GM23338 (cell line): Measurements from ENCODE around the gene CIPC. TPM values are rescaled to one million over a fixed set of nuclear protein-coding genes. Genes with fewer than 3 reads are reported as not detected.
A peak's percentile ranks its signal among the peaks of the same experiment; 100 is the strongest.

Source experiments
- ATAC-seq: fragments of 200-7000 bp; cut with Tn5 transposase; 3 replicates; pipeline ENCODE4 v1.9.1; 2020
- DNase-seq: peaks from one replicate; pipeline ENCODE4 v3.0.0-alpha.2; 2015; ENCODE audit warnings: low spot score
- H2AFZ ChIP-seq: fragments of 200-600 bp; sonication (generic); 2 replicates; pipeline ENCODE4 v1.8.0; 2016; ENCODE audit warnings: antibody characterized with exemption, mild to moderate bottlenecking, moderate library complexity
- H3F3A ChIP-seq: fragments of 200-600 bp; sonication (generic); replicated peaks from 2 replicates; pipeline ENCODE4 v1.8.0; 2017; ENCODE audit warnings: antibody characterized with exemption, mixed run types, low read depth
- H3K27ac ChIP-seq: fragments of 200-600 bp; sonication (generic); 2 replicates; pipeline ENCODE4 v1.6.1; 2016; ENCODE audit warnings: low read depth
- H3K27me3 ChIP-seq: fragments of 200-600 bp; sonication (generic); 2 replicates; pipeline ENCODE4 v1.8.0; 2016; ENCODE audit warnings: mild to moderate bottlenecking, mixed run types, moderate library complexity; ENCODE audit not compliant: insufficient read depth
- H3K36me3 ChIP-seq: fragments of 200-600 bp; sonication (generic); 2 replicates; pipeline ENCODE4 v1.8.0; 2016; ENCODE audit warnings: mild to moderate bottlenecking; ENCODE audit not compliant: insufficient read depth
- H3K4me1 ChIP-seq: fragments of 200-600 bp; sonication (generic); 2 replicates; pipeline ENCODE4 v1.8.0; 2016; ENCODE audit warnings: mild to moderate bottlenecking, moderate library complexity; ENCODE audit not compliant: insufficient read depth
- H3K4me2 ChIP-seq: fragments of 200-600 bp; sonication (generic); 2 replicates; pipeline ENCODE4 v1.7.1; 2017; ENCODE audit warnings: mixed run types
- H3K4me3 ChIP-seq: fragments of 200-600 bp; sonication (generic); 2 replicates; pipeline ENCODE4 v1.6.1; 2016; ENCODE audit warnings: mixed run types
- H3K79me2 ChIP-seq: fragments of 200-600 bp; sonication (generic); replicated peaks from 2 replicates; pipeline ENCODE4 v1.8.0; 2017; ENCODE audit warnings: mild to moderate bottlenecking; ENCODE audit not compliant: insufficient read depth
- H3K9me2 ChIP-seq: fragments of 200-600 bp; sonication (generic); 2 replicates; pipeline ENCODE4 v1.8.0; 2017; ENCODE audit not compliant: insufficient read depth
- H4K20me1 ChIP-seq: fragments of 200-600 bp; sonication (generic); replicated peaks from 2 replicates; pipeline ENCODE4 v1.8.0; 2017; ENCODE audit warnings: mild to moderate bottlenecking; ENCODE audit not compliant: insufficient read depth
- H3K27ac Mint-ChIP-seq: 2 replicates; pipeline ENCODE4 v1.8.0; 2020; ENCODE audit warnings: inconsistent platforms, mild to moderate bottlenecking, moderate library complexity, mixed read lengths
- H3K27me3 Mint-ChIP-seq: 3 replicates; pipeline ENCODE4 v1.8.0; 2022; ENCODE audit warnings: low read depth, mild to moderate bottlenecking, moderate library complexity, mixed read lengths, inconsistent platforms; ENCODE audit not compliant: insufficient read depth, poor library complexity
- H3K36me3 Mint-ChIP-seq: 3 replicates; pipeline ENCODE4 v1.8.0; 2021; ENCODE audit warnings: low read depth, mild to moderate bottlenecking, inconsistent platforms, moderate library complexity, mixed read lengths
- H3K4me1 Mint-ChIP-seq: 3 replicates; pipeline ENCODE4 v1.8.0; 2020; ENCODE audit warnings: mild to moderate bottlenecking, inconsistent platforms, mixed read lengths
- H3K4me3 Mint-ChIP-seq: 3 replicates; pipeline ENCODE4 v1.8.0; 2021; ENCODE audit warnings: moderate library complexity, mild to moderate bottlenecking, inconsistent platforms, mixed read lengths
- H3K9me3 Mint-ChIP-seq: 3 replicates; pipeline ENCODE4 v1.8.0; 2020; ENCODE audit warnings: moderate library complexity, mild to moderate bottlenecking, inconsistent platforms, mixed read lengths
- CREB1 ChIP-seq: fragments of 250-450 bp; sonication (Bioruptor Pico); IDR thresholded peaks from 2 replicates; pipeline ENCODE4 v1.5.0; 2020; ENCODE audit warnings: low read depth, mild to moderate bottlenecking, moderate library complexity
- CTCF ChIP-seq, 2 experiments: fragments of 200-600 bp in 1 of 2; sonication (generic) in 1 of 2; conservative IDR thresholded peaks; 2 replicates each; pipeline versions ENCODE4 v1.5.1 to v1.6.1; 2016 to 2017; ENCODE audit warnings: antibody characterized with exemption in 2 of 2, low read depth in 2 of 2, mild to moderate bottlenecking in 2 of 2, moderate library complexity in 1 of 2
- ETS1 ChIP-seq: IDR thresholded peaks from 2 replicates; pipeline ENCODE4 v1.6.1; 2016; ENCODE audit warnings: antibody characterized with exemption
- NANOG ChIP-seq: IDR thresholded peaks from 2 replicates; pipeline ENCODE4 v1.6.1; 2016; ENCODE audit warnings: antibody characterized with exemption, borderline replicate concordance
- REST ChIP-seq: IDR thresholded peaks from one replicate; pipeline ENCODE4 v1.6.1; 2018; ENCODE audit warnings: antibody characterized with exemption; ENCODE audit not compliant: unreplicated experiment
- ZNF114 ChIP-seq: fragments of 250-450 bp; sonication (Bioruptor Pico); IDR thresholded peaks from 2 replicates; pipeline ENCODE4 v1.5.0; 2020; ENCODE audit warnings: mild to moderate bottlenecking, moderate library complexity
- ZNF331 ChIP-seq: fragments of 250-450 bp; sonication (Bioruptor Pico); IDR thresholded peaks from 2 replicates; pipeline ENCODE4 v1.5.0; 2020; ENCODE audit warnings: low read depth, mild to moderate bottlenecking, moderate library complexity
- ZNF462 ChIP-seq: fragments of 250-450 bp; sonication (Bioruptor Pico); IDR thresholded peaks from 2 replicates; pipeline ENCODE4 v1.5.0; 2020; ENCODE audit warnings: mild to moderate bottlenecking, moderate library complexity
- polyA plus RNA-seq: library from polyadenylated mRNA; unstranded; fragments of >200 nt; fragmentation: Nextera tagmentation; extraction: Ambion mirVana; gene quantifications from 2 replicates; pipeline ENCODE4 v1.2.1, GENCODE V29; 2016
- total RNA-seq: library from RNA; depleted of rRNA; stranded (reverse); fragments of >200 nt; shearing (Covaris generic); gene quantifications from 2 replicates; pipeline ENCODE4 v1.2.3, GENCODE V29; 2014

The CIPC gene
- total and polyA plus RNA-seq, 2 experiments from 2014 or later = 8.1 to 36.9 TPM

GRCh38 chr14:77083082-77083481 lies 15.0 kb upstream of the CIPC start (continued):
- TF ChIP-seq ZNF114 (CRISPR knock-in tag) (no peak), REST (no peak), CREB1 (no peak), NANOG (no peak), ETS1 (no peak)

GRCh38 chr14:77084985-77085384 lies 13.1 kb upstream of the CIPC start:
- DNase-seq (no peak), ATAC-seq (no peak)
- Histone ChIP-seq H3K27ac (peak overlapping the region; percentile 22; the same call in 1 of the 2 replicates), H3K9me2 (no peaks in the 10 kb centered on the region), H3K27me3 (no peaks in the 10 kb centered on the region), H3K4me1 (peaks cover 19% of the 10 kb centered on the region), H3K79me2 (no peaks in the 10 kb centered on the region), H2AFZ (peak overlapping the region; percentile 79), H3K4me2 (no peak overlapping the region), H3K4me3 (no peak overlapping the region), H3K36me3 (no peaks in the 10 kb centered on the region), H4K20me1 (no peaks in the 10 kb centered on the region), H3F3A (no peaks in the 10 kb centered on the region; the same call in 1 of the 2 replicates)
- TF ChIP-seq NANOG = no peak
- no peak for TF ChIP-seq CTCF (conservative IDR thresholded peaks at IDR 0.05; ENCODE audit: low read depth in 2 of 2)
- no peak for TF ChIP-seq ZNF331 (CRISPR knock-in tag)
- TF ChIP-seq ZNF462 (CRISPR knock-in tag) = no peak
- H3K4me3 Mint-ChIP-seq = no peak overlapping the region
- peaks cover 2% of the 10 kb centered on the region; the same call in 1 of the 3 replicates for H3K9me3 Mint-ChIP-seq
- no peaks in the 10 kb centered on the region for H3K36me3 Mint-ChIP-seq
- H3K27me3 Mint-ChIP-seq = peaks cover 2% of the 10 kb centered on the region
- peaks cover 48% of the 10 kb centered on the region for H3K4me1 Mint-ChIP-seq
- peak overlapping the region; percentile 35 for H3K27ac Mint-ChIP-seq
